Upper lobe of right lung (tissue), 1 donor: ENCODE measurements around the gene CTRB1. TPM values are rescaled to one million over a fixed set of nuclear protein-coding genes. Genes with fewer than 3 reads are reported as not detected.

Experiments
- ATAC-seq: fragments of 200-7000 bp; cut with Tn5 transposase; one replicate; pipeline ENCODE4 v1.9.1; 2020; ENCODE audit warnings: mild to moderate bottlenecking, moderate library complexity
- DNase-seq: peaks from one replicate; pipeline ENCODE4 v3.0.0-alpha.2; 2020
- H3K27ac ChIP-seq: fragments of 200-600 bp; one replicate; pipeline ENCODE4 v1.8.0; 2022
- H3K27me3 ChIP-seq: fragments of 200-600 bp; one replicate; pipeline ENCODE4 v1.8.0; 2022; ENCODE audit warnings: mild to moderate bottlenecking
- H3K36me3 ChIP-seq: fragments of 200-600 bp; one replicate; pipeline ENCODE4 v1.8.0; 2022
- H3K4me1 ChIP-seq: fragments of 200-600 bp; one replicate; pipeline ENCODE4 v1.8.0; 2022
- H3K4me3 ChIP-seq: fragments of 200-600 bp; one replicate; pipeline ENCODE4 v1.8.0; 2022; ENCODE audit warnings: mild to moderate bottlenecking
- H3K9me3 ChIP-seq: fragments of 200-600 bp; one replicate; pipeline ENCODE4 v1.8.0; 2022
- intact Hi-C: fragments of 100-400 bp; cut with DNase I; formaldehyde crosslinking; loops from one replicate; pipeline ENCODE4 v1.11.0; 2022
- total RNA-seq: library from RNA; stranded (reverse); fragmentation: NEBNext Ultra II Directional; extraction: Animal tissue kit (Norgen Biotek cat#: 25700); gene quantifications from one replicate; pipeline ENCODE4 v1.2.1, GENCODE V29; 2021
- TF ChIP-seq, protein P1 (sequence below): fragments of 200-600 bp; IDR thresholded peaks from one replicate; pipeline ENCODE4 v1.8.0; 2022; ENCODE audit warnings: antibody characterized with exemption
- donor health status: DM: no; HTN: yes; CAD: no; lungs with severe emphysema.

CTRB1 gene
- total RNA-seq, 1 donor from 2014 or later = not detected

- intact Hi-C loops = no loop called here
- DNase-seq (no peak), ATAC-seq (no peak)
- H3K9me3 ChIP-seq = no peaks in the 10 kb centered on the region
- peaks cover 58% of the 10 kb centered on the region for H3K4me1 ChIP-seq
- H3K27ac ChIP-seq = peak overlapping the region; percentile 37
- no peak overlapping the region for H3K4me3 ChIP-seq
- peaks cover 4% of the 10 kb centered on the region for H3K27me3 ChIP-seq
- no peaks in the 10 kb centered on the region for H3K36me3 ChIP-seq
- TF ChIP-seq, protein P1, sequence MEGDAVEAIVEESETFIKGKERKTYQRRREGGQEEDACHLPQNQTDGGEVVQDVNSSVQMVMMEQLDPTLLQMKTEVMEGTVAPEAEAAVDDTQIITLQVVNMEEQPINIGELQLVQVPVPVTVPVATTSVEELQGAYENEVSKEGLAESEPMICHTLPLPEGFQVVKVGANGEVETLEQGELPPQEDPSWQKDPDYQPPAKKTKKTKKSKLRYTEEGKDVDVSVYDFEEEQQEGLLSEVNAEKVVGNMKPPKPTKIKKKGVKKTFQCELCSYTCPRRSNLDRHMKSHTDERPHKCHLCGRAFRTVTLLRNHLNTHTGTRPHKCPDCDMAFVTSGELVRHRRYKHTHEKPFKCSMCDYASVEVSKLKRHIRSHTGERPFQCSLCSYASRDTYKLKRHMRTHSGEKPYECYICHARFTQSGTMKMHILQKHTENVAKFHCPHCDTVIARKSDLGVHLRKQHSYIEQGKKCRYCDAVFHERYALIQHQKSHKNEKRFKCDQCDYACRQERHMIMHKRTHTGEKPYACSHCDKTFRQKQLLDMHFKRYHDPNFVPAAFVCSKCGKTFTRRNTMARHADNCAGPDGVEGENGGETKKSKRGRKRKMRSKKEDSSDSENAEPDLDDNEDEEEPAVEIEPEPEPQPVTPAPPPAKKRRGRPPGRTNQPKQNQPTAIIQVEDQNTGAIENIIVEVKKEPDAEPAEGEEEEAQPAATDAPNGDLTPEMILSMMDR = no peak
Observed at GRCh38 chr16:75262800-75263127, 44.0 kb downstream of the CTRB1 start.

DNA sequence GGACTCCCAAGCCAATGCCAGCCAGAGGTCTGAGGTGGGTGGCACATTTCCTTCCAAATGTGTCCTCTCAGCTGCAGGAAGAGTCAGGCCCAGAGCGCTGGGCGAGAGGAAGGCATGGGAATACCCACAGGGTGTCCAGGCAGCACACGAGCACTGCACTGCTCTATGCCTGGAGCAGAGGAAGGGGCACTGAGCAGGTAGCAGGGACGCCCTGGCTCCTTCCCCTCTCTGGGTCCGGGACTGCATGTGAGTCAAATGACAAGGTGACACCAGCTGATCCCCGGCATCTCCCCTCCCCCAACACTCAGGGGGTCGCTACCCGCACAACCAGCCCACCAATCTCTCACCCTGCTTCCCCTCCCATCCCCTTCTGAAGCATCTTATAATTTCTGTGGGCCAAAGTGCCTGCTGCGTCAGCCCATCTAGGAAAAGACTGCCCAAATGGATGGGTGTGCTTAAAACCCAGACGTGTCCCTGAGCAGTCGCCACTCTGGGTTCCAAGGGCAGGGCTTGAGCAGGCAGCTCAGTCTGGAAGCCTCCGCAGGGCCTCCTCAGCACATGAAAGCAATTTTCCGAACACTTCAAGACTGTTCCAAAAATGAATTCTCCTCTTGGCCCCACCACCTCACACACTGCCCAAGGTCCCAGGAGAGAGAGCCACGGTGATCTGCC lies 44.6 kb downstream of the CTRB1 start:
- H3K36me3 ChIP-seq = no peaks in the 10 kb centered on the region
- H3K27ac ChIP-seq = peak overlapping the region; percentile 93
- ATAC-seq (no peak), DNase-seq (no peak)
- H3K4me3 ChIP-seq = peak overlapping the region; percentile 97
- H3K27me3 ChIP-seq = peaks cover 4% of the 10 kb centered on the region
- H3K4me1 ChIP-seq = peaks cover 51% of the 10 kb centered on the region
- no peaks in the 10 kb centered on the region for H3K9me3 ChIP-seq
- intact Hi-C loops = no loop called here
- TF ChIP-seq, protein P1 = no peak

GRCh38 chr16:75263963-75264445 lies 45.2 kb downstream of the CTRB1 start:
- ATAC-seq (no peak), DNase-seq (no peak)
- Histone ChIP-seq H3K36me3 (no peaks in the 10 kb centered on the region), H3K9me3 (no peaks in the 10 kb centered on the region), H3K27ac (peak overlapping the region; percentile 93), H3K4me1 (peaks cover 48% of the 10 kb centered on the region), H3K4me3 (peak overlapping the region; percentile 97), H3K27me3 (peaks cover 4% of the 10 kb centered on the region)
- intact Hi-C loops = no loop called here
- TF ChIP-seq, protein P1 = no peak

DNA sequence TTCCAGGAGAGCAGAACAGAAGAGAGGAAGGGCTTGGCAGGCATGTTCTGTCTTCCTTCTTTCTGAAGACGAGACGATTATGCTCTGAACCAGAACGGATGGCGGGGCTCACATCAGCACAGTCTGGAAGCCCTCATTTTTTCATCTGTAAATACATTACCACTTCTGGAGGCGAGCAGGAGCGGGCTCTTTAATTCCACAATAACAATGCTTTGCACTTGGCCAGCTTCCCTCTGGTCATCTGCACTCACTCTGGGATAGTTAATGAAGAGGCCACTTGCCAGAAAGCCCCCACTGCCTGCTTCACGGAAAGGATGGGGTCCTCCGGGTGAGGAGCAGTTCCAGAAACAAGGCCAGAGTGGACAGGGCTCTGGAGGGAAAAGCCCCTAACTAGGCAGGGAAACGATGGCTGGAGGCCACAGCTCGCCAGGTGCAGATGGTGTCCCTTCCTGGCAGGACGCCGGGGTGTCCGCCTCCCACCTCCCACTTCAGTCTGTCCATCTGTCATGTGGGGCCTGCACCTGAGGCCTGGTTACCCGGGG lies 45.7 kb downstream of the CTRB1 start:
- DNase-seq (no peak), ATAC-seq (no peak)
- Histone ChIP-seq H3K36me3 (no peaks in the 10 kb centered on the region), H3K4me1 (peaks cover 48% of the 10 kb centered on the region), H3K9me3 (no peaks in the 10 kb centered on the region), H3K27ac (peak overlapping the region; percentile 93), H3K27me3 (peaks cover 4% of the 10 kb centered on the region), H3K4me3 (peak overlapping the region; percentile 97)
- TF ChIP-seq, protein P1 = no peak
- intact Hi-C loops = no loop called here

DNA sequence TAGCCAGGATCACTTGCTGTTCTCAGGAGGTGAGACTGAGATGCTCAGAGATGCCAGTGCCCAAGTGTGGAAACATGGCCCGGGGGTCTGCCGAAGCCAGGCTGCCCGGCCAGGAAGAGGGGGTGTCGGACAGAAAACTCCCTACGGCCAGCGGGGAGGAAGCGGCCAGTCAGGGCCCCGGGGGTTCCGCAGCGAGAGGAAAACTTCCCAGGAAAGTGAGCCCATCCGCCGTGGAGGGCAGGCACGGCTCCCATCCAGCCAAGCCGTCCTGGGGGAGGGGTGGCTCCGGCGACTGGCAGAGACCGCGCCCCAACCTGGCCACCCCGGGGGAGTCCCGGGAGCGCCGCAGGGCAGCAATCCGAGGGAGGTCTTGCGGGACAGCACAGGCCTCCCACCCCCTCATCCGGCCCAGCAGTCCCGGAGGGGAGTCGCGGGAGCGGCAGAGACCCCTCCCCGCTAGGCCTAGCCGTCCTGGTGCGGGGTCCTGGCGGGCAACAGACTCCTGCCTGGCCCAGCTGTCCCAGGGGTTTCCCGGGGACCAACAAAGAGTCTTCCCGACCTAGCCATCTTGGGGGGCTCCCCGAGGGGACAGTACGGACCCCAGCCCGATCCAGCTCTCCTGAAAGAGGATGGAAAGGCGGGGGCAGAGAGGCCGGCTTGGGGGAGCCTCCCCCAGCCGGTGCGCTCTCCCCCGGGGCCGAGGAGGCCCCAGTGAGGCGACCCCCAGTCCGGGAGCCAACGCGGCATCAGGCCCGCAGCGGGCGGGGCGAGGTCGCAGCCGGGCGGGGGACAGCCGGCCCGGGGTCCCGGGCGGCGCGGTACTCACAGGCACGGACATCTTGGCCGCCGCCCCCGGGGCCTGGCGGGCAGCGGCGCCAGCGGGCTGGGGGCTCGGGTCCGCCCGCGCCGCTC lies 46.5 kb downstream of the CTRB1 start:
- Histone ChIP-seq H3K9me3 (no peaks in the 10 kb centered on the region), H3K36me3 (no peaks in the 10 kb centered on the region), H3K27me3 (peaks cover 4% of the 10 kb centered on the region), H3K4me1 (peaks cover 48% of the 10 kb centered on the region), H3K4me3 (peak overlapping the region; percentile 97), H3K27ac (peak overlapping the region; percentile 93)
- ATAC-seq = peak; percentile 38
- TF ChIP-seq, protein P1 = no peak
- DNase-seq = peak; percentile 76
- intact Hi-C loops = no loop called here
